Measurements from ENCODE around the gene AMOTL1.
"Not testable (repeated sequence)": the region's sequence is repeated elsewhere in the genome, so short reads cannot be mapped to it uniquely, and the experiment has no call there.

Gene AMOTL1

DNA sequence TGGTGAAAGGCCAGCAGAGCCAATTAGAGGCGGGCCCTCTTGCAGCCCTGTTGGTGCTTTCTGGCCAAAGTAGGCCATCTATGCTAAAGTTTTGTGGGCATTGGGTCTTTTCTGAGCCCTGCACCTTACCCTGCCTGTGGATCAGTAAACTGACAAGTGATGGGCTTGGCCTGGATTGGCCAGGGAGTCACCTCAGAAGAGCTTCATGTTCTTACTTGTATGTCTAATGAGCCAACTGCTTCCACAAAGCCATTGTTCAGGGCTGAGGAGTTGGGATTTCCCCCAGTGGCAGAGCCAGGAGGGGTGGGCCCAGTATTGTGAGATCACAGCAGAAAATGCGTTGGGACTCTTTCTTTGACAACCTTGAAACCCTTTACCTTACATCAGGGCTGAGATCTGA, 114.8 kb downstream of the AMOTL1 start:
- no peak for DNase-seq (ENCODE audit: low spot score)

DNA sequence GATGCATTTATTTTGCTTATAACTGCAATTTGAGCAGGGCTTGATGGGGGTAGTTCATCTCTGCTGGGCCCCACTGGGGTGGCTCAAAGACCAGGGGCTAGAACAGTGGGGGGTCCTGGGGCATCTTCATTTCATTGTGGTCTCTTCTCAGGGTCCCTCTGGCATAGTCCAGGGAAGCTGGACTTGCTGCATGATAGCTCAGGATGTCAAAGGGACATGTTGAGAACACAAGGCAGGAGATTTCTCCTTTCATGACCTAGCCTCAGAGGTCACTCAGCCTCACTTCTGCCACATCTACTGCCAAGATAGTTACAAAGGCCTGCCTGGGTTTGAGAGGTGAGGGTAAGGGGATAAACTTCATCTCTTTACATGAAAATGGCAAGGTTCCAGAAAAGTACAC, 115.7 kb downstream of the AMOTL1 start:
- no peak for DNase-seq (ENCODE audit: low spot score)

DNA sequence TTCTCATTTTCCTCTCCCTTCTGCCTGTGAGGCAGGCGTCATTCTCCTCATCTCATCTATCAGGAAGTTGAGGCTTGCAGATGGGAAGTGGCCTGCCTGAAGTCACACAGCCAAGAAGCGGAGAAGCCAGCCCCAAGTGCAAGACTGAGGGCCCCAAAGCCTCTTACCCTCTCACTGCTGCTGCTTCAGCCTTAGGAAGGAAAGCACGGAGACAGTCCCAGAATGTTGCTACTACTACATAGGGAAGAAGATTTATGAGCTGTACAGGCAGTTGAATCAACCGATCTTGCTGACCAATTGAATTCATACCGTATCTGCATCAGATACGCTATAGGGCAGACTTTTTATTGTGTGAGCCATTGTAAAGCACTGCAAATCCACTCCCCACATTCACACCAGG, 116.2 kb downstream of the AMOTL1 start:
- DNase-seq (ENCODE audit: low spot score), result no peak

GRCh38 chr11:94885133-94885532, 117.0 kb downstream of the AMOTL1 start:
- DNase-seq (ENCODE audit: low spot score), result no peak

DNA sequence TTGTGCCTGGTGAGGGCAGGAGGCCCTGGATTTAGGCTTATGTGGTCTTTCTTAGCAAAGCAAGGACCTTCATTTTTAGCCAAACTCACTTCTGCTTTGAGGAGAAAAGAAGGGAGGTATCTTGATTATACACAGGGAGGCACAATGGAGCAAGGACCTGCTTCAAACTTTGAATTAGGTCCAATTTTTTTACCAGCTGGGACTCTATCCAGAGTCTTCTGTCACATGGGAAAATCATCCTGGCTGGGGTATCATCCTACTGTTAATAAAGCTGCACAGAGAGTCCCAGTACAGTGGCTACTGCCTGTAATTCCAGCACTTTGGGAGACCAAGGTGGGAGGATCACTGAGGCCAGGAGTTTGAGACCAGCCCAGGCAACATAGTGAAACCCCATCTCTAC, 117.4 kb downstream of the AMOTL1 start:
- no peak for DNase-seq (ENCODE audit: low spot score)

DNA sequence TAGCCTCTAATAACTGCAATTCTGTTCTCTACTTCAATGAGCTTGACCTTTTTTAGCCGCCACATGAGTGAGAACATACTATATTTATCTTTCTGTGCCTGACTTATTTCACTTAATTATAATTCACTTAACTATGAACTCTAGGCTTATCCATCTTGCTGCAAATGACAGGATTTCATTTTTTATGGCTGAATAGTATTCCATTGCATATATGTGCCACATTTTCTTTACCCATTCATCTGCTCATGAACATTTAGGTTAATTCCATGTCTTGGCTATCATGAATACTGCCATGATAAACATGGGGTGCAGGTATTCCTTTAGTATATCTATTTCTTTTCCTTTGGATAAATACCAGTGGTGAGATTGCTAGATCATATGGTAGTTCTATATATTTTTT, 120.0 kb downstream of the AMOTL1 start:
- no peak for DNase-seq (ENCODE audit: low spot score)

DNA sequence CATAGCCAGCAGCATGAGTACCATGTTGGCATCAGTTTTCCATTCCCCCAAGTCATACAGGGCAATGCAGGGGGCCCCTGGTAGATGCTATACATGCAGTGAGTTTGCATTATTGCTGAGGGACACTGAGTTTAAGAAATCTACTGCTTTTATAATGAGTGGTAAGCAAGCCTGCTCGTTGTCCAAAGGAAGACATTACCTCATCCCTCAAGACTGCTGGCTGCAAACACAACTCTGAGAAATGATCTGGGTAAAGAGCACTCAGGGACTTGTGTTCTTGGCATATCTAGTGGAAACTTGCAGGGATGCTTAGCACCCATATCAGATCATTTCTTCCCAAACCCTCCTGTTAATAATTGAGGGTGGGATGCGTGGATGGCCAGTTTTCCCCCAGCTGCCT, 127.3 kb downstream of the AMOTL1 start:
- no peak for DNase-seq (ENCODE audit: low spot score)

- DNase-seq (ENCODE audit: low spot score), result no peak
Measured at GRCh38 chr11:94895971-94896370, 127.8 kb downstream of the AMOTL1 start.

- DNase-seq (ENCODE audit: low spot score), result peak; percentile 34
Measured at GRCh38 chr11:94897330-94897768, 129.2 kb downstream of the AMOTL1 start.

DNA sequence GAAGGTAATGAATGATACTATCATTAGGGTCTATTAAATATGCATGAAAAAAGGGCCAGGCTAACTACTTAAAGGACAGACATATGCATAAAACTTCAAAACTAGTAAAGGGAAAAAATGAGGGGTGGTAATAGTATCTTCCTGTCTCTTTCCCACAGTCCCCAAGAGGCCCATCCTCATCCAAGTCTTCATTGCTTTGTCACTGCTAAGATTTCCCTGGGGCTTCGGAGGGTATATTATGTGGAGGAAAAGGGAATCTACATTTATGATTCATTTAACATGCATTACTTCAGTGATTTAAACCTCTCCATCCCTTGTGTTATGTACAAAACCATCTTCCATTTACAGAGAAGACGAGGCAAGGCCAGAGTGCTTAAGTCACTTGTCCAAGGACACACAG, 139.1 kb downstream of the AMOTL1 start:
- no peak for DNase-seq (ENCODE audit: low spot score)

DNA sequence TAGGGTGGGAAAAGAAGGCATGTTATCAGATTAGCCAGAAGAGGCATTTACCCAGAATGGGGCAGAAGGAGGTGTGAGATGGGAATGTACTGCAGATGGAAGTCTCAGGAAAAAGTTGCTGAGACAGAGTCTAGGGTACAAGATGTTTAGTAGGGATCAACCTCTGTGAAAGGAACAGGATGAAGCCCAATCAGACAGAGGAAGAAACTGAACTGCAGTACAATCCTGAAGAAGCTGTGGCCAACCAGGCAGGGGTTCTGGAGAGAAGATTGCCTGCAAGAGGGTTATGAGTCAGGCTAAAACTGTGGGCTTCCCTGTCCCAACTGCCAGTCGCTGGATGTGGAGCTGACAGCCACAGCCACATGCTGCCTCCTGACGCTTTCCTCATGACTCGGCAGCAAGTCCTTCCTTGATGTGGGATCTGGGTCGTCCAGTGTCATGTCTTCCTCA, 141.2 kb downstream of the AMOTL1 start:
- no peak for DNase-seq (ENCODE audit: low spot score)

- no peak for DNase-seq (ENCODE audit: low spot score)
Measured at GRCh38 chr11:94910270-94910669, 142.1 kb downstream of the AMOTL1 start.

DNA sequence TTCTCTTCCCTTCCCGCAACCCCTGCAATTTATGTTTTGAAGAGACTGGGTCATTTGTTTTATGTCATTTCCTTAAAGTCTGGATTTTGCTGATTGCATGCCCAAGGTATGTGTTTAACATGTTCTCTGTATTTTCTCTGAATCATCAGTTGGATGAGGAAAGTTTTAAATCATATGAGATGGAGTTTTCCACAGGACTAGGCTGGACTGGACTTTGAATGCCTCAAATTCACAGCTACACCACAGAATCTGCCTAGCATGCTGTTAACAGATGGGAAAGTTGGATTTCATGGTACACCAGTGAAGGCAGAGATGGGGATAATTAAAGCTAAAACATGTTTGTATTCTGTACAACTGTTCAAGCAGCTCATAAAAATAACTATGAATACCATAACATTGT, 142.6 kb downstream of the AMOTL1 start:
- no peak for DNase-seq (ENCODE audit: low spot score)

DNA sequence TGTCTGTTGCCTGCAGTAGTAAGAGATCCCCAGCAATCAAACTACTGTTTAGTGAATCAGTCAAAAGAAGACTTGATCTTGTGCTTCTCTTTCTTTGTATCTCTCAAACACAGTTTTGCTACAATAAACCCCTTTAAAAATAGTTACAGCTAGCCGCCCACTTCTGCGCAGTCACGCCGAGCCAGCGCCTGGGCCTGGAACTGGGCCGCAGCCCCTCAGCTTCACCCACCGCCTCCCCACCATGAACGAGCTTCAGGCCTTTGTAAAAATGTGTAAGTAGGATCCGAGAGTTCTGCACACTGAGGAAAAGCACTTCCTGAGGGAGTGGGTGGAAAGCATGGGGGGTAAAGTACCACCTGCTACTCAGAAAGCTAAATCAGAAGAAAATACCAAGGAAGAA, 144.7 kb downstream of the AMOTL1 start:
- DNase-seq (ENCODE audit: low spot score), result no peak

GRCh38 chr11:94913718-94914394, 145.7 kb downstream of the AMOTL1 start:
- DNase-seq (ENCODE audit: low spot score), result not testable (repeated sequence)

DNA sequence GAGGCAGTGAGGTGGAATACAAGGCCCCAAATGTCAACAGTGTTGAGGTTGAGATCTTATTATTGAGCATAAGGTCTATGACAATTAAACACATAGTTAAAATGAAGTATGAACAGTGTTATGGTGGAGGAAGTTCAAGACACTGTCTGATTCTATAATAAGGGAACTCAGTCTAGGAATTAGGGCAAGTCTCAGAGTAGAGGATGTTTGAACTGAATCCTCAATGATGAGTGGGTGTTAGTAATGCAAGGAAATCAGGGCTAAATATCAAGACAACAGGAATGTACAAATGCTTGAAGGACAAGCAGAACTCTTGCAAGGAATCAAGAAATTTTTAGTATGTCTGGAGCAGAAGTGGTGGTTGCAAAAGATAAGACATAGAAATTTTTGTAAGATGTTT, 152.2 kb downstream of the AMOTL1 start:
- no peak for DNase-seq (ENCODE audit: low spot score)

DNA sequence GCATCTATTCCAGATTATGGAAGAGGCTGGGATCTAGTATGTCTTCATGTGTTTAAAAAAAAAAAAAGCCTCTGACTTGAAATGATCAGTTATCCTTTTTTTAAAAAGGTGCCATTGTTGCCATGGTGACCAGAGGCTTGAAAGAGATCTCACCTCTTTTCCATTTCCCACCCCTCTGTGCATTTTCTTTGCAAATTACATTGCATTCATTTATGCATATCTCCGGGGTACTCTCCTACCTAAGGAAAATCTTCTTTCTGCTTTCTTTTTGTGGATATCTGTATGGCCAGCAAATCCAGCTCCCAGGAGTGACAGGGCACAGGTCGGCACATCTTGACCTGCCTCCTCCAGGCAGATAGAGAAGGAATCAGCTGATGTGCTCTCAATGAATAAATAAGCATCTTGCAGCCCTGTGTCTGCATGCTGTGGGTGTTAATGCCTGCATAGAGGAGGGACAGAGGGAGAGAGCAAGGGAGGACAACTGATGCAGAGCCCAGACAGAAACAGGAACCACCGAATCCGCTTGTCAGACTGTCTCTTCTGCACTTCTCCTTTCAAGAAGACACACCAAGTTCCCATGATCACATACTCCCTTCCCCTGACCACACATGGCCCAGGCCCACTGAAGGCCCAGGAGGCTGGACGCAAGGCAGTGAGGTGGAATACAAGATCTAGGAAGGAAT, 154.3 kb downstream of the AMOTL1 start:
- no peak for DNase-seq (ENCODE audit: low spot score)

GRCh38 chr11:94923004-94923334, 154.8 kb downstream of the AMOTL1 start:
- DNase-seq (ENCODE audit: low spot score), result no peak

DNA sequence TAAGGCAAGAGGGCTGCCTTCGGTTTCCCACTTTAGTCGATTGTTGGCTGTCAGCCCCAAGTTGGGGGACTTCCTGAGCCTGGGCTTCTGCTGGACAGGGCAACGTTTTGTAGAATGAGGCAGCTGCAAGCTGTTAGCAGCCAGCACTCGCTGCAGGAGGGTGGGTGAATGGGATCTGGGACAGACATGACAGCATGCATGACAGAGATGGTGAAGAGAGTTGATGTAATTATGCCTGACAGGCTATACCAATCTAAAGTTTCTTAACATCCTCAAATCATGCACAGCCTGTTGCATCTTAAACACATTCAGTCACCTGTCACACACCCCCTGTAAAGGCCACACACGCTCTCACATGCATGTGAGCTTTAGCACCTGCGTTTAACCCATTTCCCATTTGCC, 156.0 kb downstream of the AMOTL1 start:
- DNase-seq (ENCODE audit: low spot score), result no peak

- DNase-seq (ENCODE audit: low spot score), result peak; percentile 34
Measured at GRCh38 chr11:94924612-94925011, 156.5 kb downstream of the AMOTL1 start.

DNA sequence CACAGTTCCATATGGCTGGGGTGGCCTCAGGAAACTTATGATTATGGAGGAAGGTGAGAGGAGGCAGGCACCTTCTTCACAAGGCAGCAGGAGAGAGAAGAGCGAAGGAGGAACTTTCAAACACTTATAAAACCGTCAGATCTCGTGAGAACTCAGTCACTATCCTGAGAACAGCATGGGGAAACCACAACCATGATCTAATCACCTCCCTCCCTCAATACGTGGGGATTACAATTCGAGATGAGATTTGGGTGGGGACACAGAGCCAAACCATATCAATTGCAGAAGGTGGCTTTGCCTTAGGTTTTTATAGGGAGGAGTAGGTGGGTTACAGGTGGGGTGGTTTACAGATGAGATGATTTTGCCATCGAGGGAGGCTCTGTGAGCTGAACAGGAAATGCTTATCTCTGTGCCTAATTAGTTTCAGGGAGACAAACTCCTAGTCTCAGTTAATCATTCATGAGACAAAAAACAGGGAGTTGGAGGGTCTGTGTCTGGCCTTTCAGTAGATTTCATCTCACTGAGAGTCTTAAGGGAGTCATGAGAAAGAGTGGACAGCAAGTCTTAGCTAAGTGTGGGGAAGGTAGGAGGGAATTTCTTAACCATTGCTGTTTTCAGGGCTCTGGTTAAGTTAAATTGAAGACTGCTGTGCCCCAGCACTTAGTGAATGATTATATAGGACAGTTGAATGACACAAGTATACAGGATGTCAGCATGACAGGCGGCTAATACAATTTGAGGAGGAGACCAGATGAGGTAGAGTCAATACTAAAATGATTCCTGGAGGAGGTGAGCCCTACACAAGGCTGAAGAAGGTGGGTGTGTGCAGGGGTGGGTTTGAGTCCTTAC, 157.5 kb downstream of the AMOTL1 start:
- no peak for DNase-seq (ENCODE audit: low spot score)

- no peak for DNase-seq (ENCODE audit: low spot score)
Measured at GRCh38 chr11:94926271-94926625, 158.1 kb downstream of the AMOTL1 start.

Measured in CD4-positive, alpha-beta T cell treated with Interleukin-2 at 100 ng/mL for 4 hours (primary cell).